NAMALWA (cell line): ENCODE results near the gene TTLL11.
"Not testable (repeated sequence)": the region's sequence is repeated elsewhere in the genome, so short reads cannot be mapped to it uniquely, and the experiment has no call there.

Source experiments
- DNase-seq: peaks from one replicate; pipeline ENCODE4 v3.0.0-alpha.2; 2015; ENCODE audit warnings: low spot score

The TTLL11 gene

GRCh38 chr9:121813519-121814210 is 279.4 kb downstream of the TTLL11 start:
- DNase-seq: no peak

- DNase-seq: no peak
These were observed 280.9 kb downstream of the TTLL11 start for GRCh38 chr9:121812159-121812735.

- no peak for DNase-seq
These were observed 281.4 kb downstream of the TTLL11 start for GRCh38 chr9:121811751-121812150.

GRCh38 chr9:121811140-121811539 is 282.0 kb downstream of the TTLL11 start:
- DNase-seq: no peak

- DNase-seq: no peak
These were observed 282.6 kb downstream of the TTLL11 start for GRCh38 chr9:121810489-121810888.

- DNase-seq: no peak
These were observed 283.6 kb downstream of the TTLL11 start for GRCh38 chr9:121809356-121810050.

- DNase-seq: no peak
These were observed 284.3 kb downstream of the TTLL11 start for GRCh38 chr9:121808781-121809180.

- no peak for DNase-seq
These were observed 285.3 kb downstream of the TTLL11 start for GRCh38 chr9:121807823-121808278.

- DNase-seq: no peak
These were observed 285.9 kb downstream of the TTLL11 start for GRCh38 chr9:121807069-121807822.

- no peak for DNase-seq
These were observed 290.4 kb downstream of the TTLL11 start for GRCh38 chr9:121802753-121803152.

- DNase-seq: no peak
These were observed 291.5 kb downstream of the TTLL11 start for GRCh38 chr9:121801579-121801978.

GRCh38 chr9:121800376-121800775 is 292.7 kb downstream of the TTLL11 start:
- DNase-seq: no peak

- DNase-seq: no peak
These were observed 294.2 kb downstream of the TTLL11 start for GRCh38 chr9:121798941-121799340.

- DNase-seq: no peak
These were observed 296.0 kb downstream of the TTLL11 start for GRCh38 chr9:121797081-121797480.

- not testable (repeated sequence) for DNase-seq
These were observed 298.8 kb downstream of the TTLL11 start for GRCh38 chr9:121794334-121794733.

- DNase-seq: not testable (repeated sequence)
These were observed 300.6 kb downstream of the TTLL11 start for GRCh38 chr9:121792476-121792875.

GRCh38 chr9:121790841-121791240 is 302.3 kb downstream of the TTLL11 start:
- DNase-seq: no peak

- no peak for DNase-seq
These were observed 304.3 kb downstream of the TTLL11 start for GRCh38 chr9:121788686-121789366.

GRCh38 chr9:121786998-121787422 is 306.1 kb downstream of the TTLL11 start:
- DNase-seq: no peak

- no peak for DNase-seq
These were observed 306.6 kb downstream of the TTLL11 start for GRCh38 chr9:121786543-121786948.

GRCh38 chr9:121785673-121786542 is 307.2 kb downstream of the TTLL11 start:
- no peak for DNase-seq
